H1 (cell line): ENCODE measurements around the gene KCNMA1. TPM values are rescaled to one million over a fixed set of nuclear protein-coding genes. Genes with fewer than 3 reads are reported as not detected.

Experiments used
- CTCF ChIA-PET: fragments of 300-600 bp; sonication (Branson Sonifier 250); formaldehyde crosslinking; loops from one replicate; lab custom pipeline; 2021; ENCODE audit not compliant: partially characterized antibody; lab: Charles Lee
- POLR2A ChIA-PET: fragments of 300-600 bp; sonication (Branson Sonifier 250); formaldehyde crosslinking; loops from one replicate; lab custom pipeline; 2021; ENCODE audit warnings: inconsistent platforms; ENCODE audit not compliant: partially characterized antibody; lab: Charles Lee
- DNase-seq, 2 experiments: peaks; one replicate each; pipeline versions ENCODE4 v3.0.0 to v3.0.0-alpha.2; 2010 to 2022; ENCODE audit warnings: low spot score in 2 of 2, low read depth in 1 of 2, mixed read lengths in 1 of 2
- FAIRE-seq: peaks from 2 replicates; lab custom pipeline; 2011; peaks lifted over from hg19 to GRCh38; lab: Jason Lieb, UNC
- H2AFZ ChIP-seq: 2 replicates; pipeline ENCODE4 v1.8.1; 2012; ENCODE audit warnings: low read length, inconsistent platforms
- H2AK5ac ChIP-seq: 2 replicates; pipeline ENCODE4 v1.6.1; 2013; ENCODE audit warnings: low read depth, low read length
- H2BK120ac ChIP-seq: replicated peaks from 2 replicates; pipeline ENCODE3; 2013; ENCODE audit warnings: low read depth, low read length, inconsistent platforms
- H2BK12ac ChIP-seq: 2 replicates; pipeline ENCODE4 v1.6.1; 2013; ENCODE audit warnings: low read depth, low read length
- H2BK15ac ChIP-seq: 2 replicates; pipeline ENCODE4 v1.6.1; 2013; ENCODE audit warnings: low read length
- H2BK20ac ChIP-seq: 2 replicates; pipeline ENCODE4 v1.6.1; 2013; ENCODE audit warnings: low read length
- H2BK5ac ChIP-seq: 2 replicates; pipeline ENCODE4 v1.6.1; 2013; ENCODE audit warnings: low read depth, low read length
- H3K14ac ChIP-seq: 2 replicates; pipeline ENCODE4 v1.6.1; 2013; ENCODE audit warnings: inconsistent platforms; ENCODE audit not compliant: insufficient read length
- H3K18ac ChIP-seq: 2 replicates; pipeline ENCODE4 v1.6.1; 2013; ENCODE audit warnings: low read length; ENCODE audit errors: extremely low read depth
- H3K23ac ChIP-seq: 2 replicates; pipeline ENCODE4 v1.6.1; 2013; ENCODE audit warnings: inconsistent platforms; ENCODE audit not compliant: insufficient read length
- H3K23me2 ChIP-seq: 2 replicates; pipeline ENCODE4 v1.6.1; 2013; ENCODE audit warnings: low read depth, low read length
- H3K27ac ChIP-seq: 2 replicates; pipeline ENCODE4 v1.6.1; 2011; ENCODE audit warnings: low read depth, low read length, inconsistent platforms
- H3K27me3 ChIP-seq, 4 experiments: replicated peaks in 1 of 4; 1 replicate in 1 of 4; 2 replicates in 3 of 4; pipeline versions ENCODE4 v1.6.1 to v1.8.1; 2011 to 2013; ENCODE audit warnings: low read length in 3 of 4, mild to moderate bottlenecking in 3 of 4, inconsistent platforms in 2 of 4, mixed read lengths in 2 of 4, moderate library complexity in 1 of 4; ENCODE audit not compliant: control insufficient read depth in 3 of 4, insufficient read depth in 3 of 4; ENCODE audit errors: extremely low read depth in 1 of 4
- H3K36me3 ChIP-seq, 4 experiments: 2 replicates each; pipeline versions ENCODE4 v1.6.1 to v1.8.1; 2011 to 2013; ENCODE audit warnings: mild to moderate bottlenecking in 4 of 4, low read length in 3 of 4, moderate library complexity in 2 of 4, control low read depth in 1 of 4, inconsistent platforms in 1 of 4; ENCODE audit not compliant: insufficient read depth in 4 of 4, control insufficient read depth in 2 of 4
- H3K4ac ChIP-seq: replicated peaks from 2 replicates; pipeline ENCODE3; 2013; ENCODE audit warnings: low read length, low read depth, mixed read lengths, inconsistent platforms; ENCODE audit not compliant: insufficient read length
- H3K4me1 ChIP-seq, 4 experiments: replicated peaks in 1 of 4; 1 replicate in 1 of 4; 2 replicates in 3 of 4; pipeline versions ENCODE4 v1.6.1 to v1.8.1; 2011 to 2013; ENCODE audit warnings: low read length in 3 of 4, inconsistent platforms in 2 of 4, mixed read lengths in 1 of 4; ENCODE audit not compliant: insufficient read depth in 4 of 4, control insufficient read depth in 3 of 4
- H3K4me2 ChIP-seq, 2 experiments: 2 replicates each; pipeline versions ENCODE4 v1.6.1 to v1.8.1; 2011 to 2013; ENCODE audit warnings: low read depth in 2 of 2, low read length in 2 of 2, control low read depth in 1 of 2, inconsistent platforms in 1 of 2, mild to moderate bottlenecking in 1 of 2; ENCODE audit not compliant: insufficient read depth in 1 of 2
- H3K4me3 ChIP-seq, 4 experiments: fragments of 200-600, 300-600 bp in 1 of 4; sonication (generic), shearing (Covaris generic), sonication (Bioruptor Twin) in 1 of 4; 2 replicates each; pipeline versions ENCODE4 v1.5.1 to v1.8.1; 2011 to 2016; ENCODE audit warnings: low read length in 4 of 4, low read depth in 3 of 4, control low read depth in 2 of 4, inconsistent platforms in 2 of 4, mild to moderate bottlenecking in 2 of 4, mixed read lengths in 1 of 4, moderate library complexity in 1 of 4; ENCODE audit not compliant: insufficient read depth in 2 of 4; ENCODE audit errors: extremely low read depth in 1 of 4
- H3K56ac ChIP-seq: replicated peaks from 2 replicates; pipeline ENCODE3; 2013; ENCODE audit warnings: low read depth, mild to moderate bottlenecking, mixed read lengths, low read length, inconsistent platforms; ENCODE audit not compliant: insufficient read length
- H3K79me1 ChIP-seq: 2 replicates; pipeline ENCODE4 v1.6.1; 2013; ENCODE audit warnings: low read depth, low read length, control low read depth
- H3K79me2 ChIP-seq, 2 experiments: 2 replicates each; pipeline versions ENCODE4 v1.6.1 to v1.8.1; 2012 to 2013; ENCODE audit warnings: low read length in 2 of 2, mild to moderate bottlenecking in 2 of 2, inconsistent platforms in 1 of 2; ENCODE audit not compliant: insufficient read depth in 2 of 2, control insufficient read depth in 1 of 2
- H3K9ac ChIP-seq, 4 experiments: replicated peaks in 1 of 4; 1 replicate in 1 of 4; 2 replicates in 3 of 4; pipeline versions ENCODE4 v1.6.1 to v1.8.1; 2011 to 2013; ENCODE audit warnings: low read depth in 3 of 4, low read length in 3 of 4, control low read depth in 2 of 4, mild to moderate bottlenecking in 2 of 4, moderate library complexity in 2 of 4, inconsistent platforms in 1 of 4; ENCODE audit errors: extremely low read depth in 1 of 4
- H3K9me3 ChIP-seq, 2 experiments: 2 replicates each; pipeline versions ENCODE4 v1.6.1 to v1.8.1; 2012 to 2013; ENCODE audit warnings: mild to moderate bottlenecking in 2 of 2, moderate library complexity in 2 of 2, control low read depth in 1 of 2, inconsistent platforms in 1 of 2, low read depth in 1 of 2, low read length in 1 of 2, mixed read lengths in 1 of 2; ENCODE audit not compliant: insufficient read depth in 2 of 2
- H4K20me1 ChIP-seq, 2 experiments: replicated peaks in 1 of 2; 2 replicates each; pipeline versions ENCODE3 to v1.8.1; 2011 to 2013; ENCODE audit warnings: inconsistent platforms in 2 of 2, low read length in 2 of 2, mild to moderate bottlenecking in 1 of 2; ENCODE audit not compliant: insufficient read depth in 2 of 2, control insufficient read depth in 1 of 2
- H4K5ac ChIP-seq: 2 replicates; pipeline ENCODE4 v1.6.1; 2013; ENCODE audit warnings: low read length, low read depth, mixed read lengths, inconsistent platforms; ENCODE audit not compliant: insufficient read length
- H4K8ac ChIP-seq: 2 replicates; pipeline ENCODE4 v1.8.0; 2013; ENCODE audit warnings: mild to moderate bottlenecking, moderate library complexity, low read length, inconsistent platforms; ENCODE audit not compliant: insufficient read depth; ENCODE audit errors: extremely low read depth
- H4K91ac ChIP-seq: replicated peaks from 2 replicates; pipeline ENCODE3; 2013; ENCODE audit warnings: low read length, mixed read lengths, inconsistent platforms; ENCODE audit not compliant: insufficient read length
- CBX8 ChIP-seq: fragments of 300-800, 300-1000 bp; sonication (generic); IDR thresholded peaks from 2 replicates; pipeline ENCODE4 v1.7.1; 2016; ENCODE audit warnings: low read depth, low read length, borderline replicate concordance
- KDM1A ChIP-seq: fragments of 200-600, 300-600 bp; sonication (generic); IDR thresholded peaks from 2 replicates; pipeline ENCODE4 v1.7.1; 2016; ENCODE audit warnings: mild to moderate bottlenecking, low read length, borderline replicate concordance
- KDM5A ChIP-seq: fragments of 200-600 bp; IDR thresholded peaks from 2 replicates; pipeline ENCODE4 v1.7.1; 2012; ENCODE audit warnings: mild to moderate bottlenecking, low read length, inconsistent platforms, mixed read lengths
- NANOG ChIP-seq: IDR thresholded peaks from 2 replicates; pipeline ENCODE4 v1.6.1; 2011; ENCODE audit warnings: low read length, low read depth, mild to moderate bottlenecking, inconsistent platforms; ENCODE audit not compliant: insufficient read depth, poor library complexity, severe bottlenecking
- POU5F1 ChIP-seq: IDR thresholded peaks from 2 replicates; pipeline ENCODE4 v1.6.1; 2011; ENCODE audit warnings: low read depth, mild to moderate bottlenecking, low read length, moderate library complexity
- SP1 ChIP-seq: IDR thresholded peaks from 2 replicates; pipeline ENCODE4 v1.6.1; 2011; ENCODE audit warnings: low read depth, low read length
- SP4 ChIP-seq: IDR thresholded peaks from 2 replicates; pipeline ENCODE4 v1.6.1; 2012; ENCODE audit warnings: low read length, inconsistent platforms
- WGBS, 2 experiments: shearing (Covaris generic) in 1 of 2; methylation state at CpG; one replicate each; pipeline versions ENCODE4 v1.1.6 to v1.1.7; 2013 to 2015; ENCODE audit warnings: low lambda C conversion rate in 2 of 2, mixed read lengths in 2 of 2, inconsistent platforms in 1 of 2, low coverage in 1 of 2, missing lambda C conversion rate in 1 of 2; ENCODE audit not compliant: insufficient replicate concordance in 2 of 2, insufficient coverage in 1 of 2, insufficient read length in 1 of 2; ENCODE audit errors: extremely low coverage in 1 of 2, missing lambda C conversion rate in 1 of 2; 5-methylcytosine and 5-hydroxymethylcytosine counted together
- polyA plus RNA-seq, 7 experiments: library from polyadenylated mRNA; depleted of rRNA in 3 of 7; stranded (reverse) in 5 of 7; unstranded in 2 of 7; fragments of >200 nt in 5 of 7; fragments of 200-250 nt in 2 of 7; gene quantifications; 1 replicate in 5 of 7; 2 replicates in 1 of 7; 4 replicates in 1 of 7; pipeline versions ENCODE4 v1.2.1 to v1.2.3, GENCODE V29; 2011 to 2013; ENCODE audit warnings: missing spikeins in 2 of 7, mixed read lengths in 2 of 7
- total RNA-seq: library from RNA; stranded (reverse); fragmentation: NEBNext Ultra II Directional; extraction: Animal tissue kit (Norgen Biotek cat#: 25700); gene quantifications from 2 replicates; pipeline ENCODE4 v1.2.1, GENCODE V29; 2021
- TF ChIP-seq, protein P1 (sequence below): IDR thresholded peaks from 2 replicates; pipeline ENCODE4 v1.6.1; 2012; ENCODE audit warnings: inconsistent platforms
- TF ChIP-seq, protein P2 (sequence below): IDR thresholded peaks from 2 replicates; pipeline ENCODE4 v1.6.1; 2012; ENCODE audit warnings: low read length, inconsistent platforms
- TF ChIP-seq, protein P3 (sequence below): IDR thresholded peaks from 2 replicates; pipeline ENCODE4 v1.6.1; 2011; ENCODE audit warnings: low read depth, mild to moderate bottlenecking, low read length; ENCODE audit not compliant: insufficient read depth

KCNMA1 gene
- total and polyA plus RNA-seq, 2 of the 8 experiments (the other 6 are each of a cell fraction or from before 2014, with no cell fraction given): 10.2 to 11.1 TPM

DNA sequence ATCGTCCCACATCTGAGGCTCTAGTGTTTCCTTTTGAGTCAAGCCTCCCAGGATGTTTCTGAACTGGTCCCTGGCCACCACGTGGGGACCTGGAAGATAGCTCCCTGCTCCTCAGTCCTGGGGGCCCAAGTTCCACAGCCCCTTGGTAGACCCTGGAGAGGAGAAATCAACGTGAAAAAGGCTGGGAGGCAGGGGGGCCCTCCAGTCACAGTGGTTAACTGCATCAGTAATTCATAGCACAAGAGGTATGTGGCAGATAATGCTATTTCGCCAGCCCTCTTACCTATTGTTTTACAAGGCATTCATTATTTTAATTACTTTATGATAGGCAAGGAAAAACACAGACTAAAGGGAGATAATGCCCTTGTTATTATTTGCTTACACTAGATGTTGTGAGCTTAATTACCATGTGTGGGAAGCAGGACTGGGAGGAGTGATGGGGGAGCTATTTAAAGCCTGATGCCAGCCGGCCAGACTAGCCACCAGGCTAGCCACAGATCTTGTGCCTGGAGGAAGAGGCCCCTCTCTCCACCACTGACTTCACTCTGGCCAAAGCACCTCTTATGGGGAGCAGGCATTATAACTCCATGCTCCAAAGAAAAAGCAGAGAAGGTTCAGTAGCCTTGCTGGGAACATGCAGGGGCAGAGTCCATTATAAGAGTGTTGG is 230.7 kb downstream of the KCNMA1 start:
- CTCF ChIA-PET: interaction anchor here (0.5 to 3.3 kb wide), 7 partner anchors 10 to 305 kb away, joined by 3 to 18 read pairs (median 3); no protein-coding TSS in a partner anchor
- TF ChIP-seq KDM5A (no peak), SP4 (no peak), POU5F1 (no peak), CBX8 (no peak), SP1 (no peak), KDM1A (no peak), NANOG (no peak)
- TF ChIP-seq, protein P1, sequence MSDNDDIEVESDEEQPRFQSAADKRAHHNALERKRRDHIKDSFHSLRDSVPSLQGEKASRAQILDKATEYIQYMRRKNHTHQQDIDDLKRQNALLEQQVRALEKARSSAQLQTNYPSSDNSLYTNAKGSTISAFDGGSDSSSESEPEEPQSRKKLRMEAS: no peak
- TF ChIP-seq, protein P2, sequence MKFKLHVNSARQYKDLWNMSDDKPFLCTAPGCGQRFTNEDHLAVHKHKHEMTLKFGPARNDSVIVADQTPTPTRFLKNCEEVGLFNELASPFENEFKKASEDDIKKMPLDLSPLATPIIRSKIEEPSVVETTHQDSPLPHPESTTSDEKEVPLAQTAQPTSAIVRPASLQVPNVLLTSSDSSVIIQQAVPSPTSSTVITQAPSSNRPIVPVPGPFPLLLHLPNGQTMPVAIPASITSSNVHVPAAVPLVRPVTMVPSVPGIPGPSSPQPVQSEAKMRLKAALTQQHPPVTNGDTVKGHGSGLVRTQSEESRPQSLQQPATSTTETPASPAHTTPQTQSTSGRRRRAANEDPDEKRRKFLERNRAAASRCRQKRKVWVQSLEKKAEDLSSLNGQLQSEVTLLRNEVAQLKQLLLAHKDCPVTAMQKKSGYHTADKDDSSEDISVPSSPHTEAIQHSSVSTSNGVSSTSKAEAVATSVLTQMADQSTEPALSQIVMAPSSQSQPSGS: no peak
- TF ChIP-seq, protein P3, sequence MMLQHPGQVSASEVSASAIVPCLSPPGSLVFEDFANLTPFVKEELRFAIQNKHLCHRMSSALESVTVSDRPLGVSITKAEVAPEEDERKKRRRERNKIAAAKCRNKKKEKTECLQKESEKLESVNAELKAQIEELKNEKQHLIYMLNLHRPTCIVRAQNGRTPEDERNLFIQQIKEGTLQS: no peak

More for the DNA sequence above, 230.7 kb downstream of the KCNMA1 start:
- Histone ChIP-seq H3K27ac (no peak overlapping the region), H2BK120ac (no peak overlapping the region), H3K18ac (no peak overlapping the region), H4K5ac (no peak overlapping the region), H4K8ac (no peak overlapping the region), H3K4me2 (no peak overlapping the region), H3K14ac (no peak overlapping the region), H4K20me1 (no peaks in the 10 kb centered on the region), H2BK15ac (no peak overlapping the region), H3K79me2 (no peaks in the 10 kb centered on the region), H4K91ac (no peak overlapping the region), H2BK12ac (no peak overlapping the region), H3K23ac (no peak overlapping the region), H3K9ac (no peak overlapping the region), H2BK20ac (no peak overlapping the region), H2AFZ (no peak overlapping the region), H2BK5ac (no peak overlapping the region), H3K4ac (no peak overlapping the region), H3K4me3 (no peak overlapping the region), H3K36me3 (no peaks in the 10 kb centered on the region), H2AK5ac (no peak overlapping the region), H3K9me3 (no peaks in the 10 kb centered on the region), H3K23me2 (no peaks in the 10 kb centered on the region), H3K27me3 (no peaks in the 10 kb centered on the region), H3K56ac (no peak overlapping the region), H3K4me1 (peaks cover 2 to 5% (median 4%) of the 10 kb centered on the region in 4 experiments; a peak in 4 of 7 replicates), H3K79me1 (peaks cover 2% of the 10 kb centered on the region)
- FAIRE-seq: no peak
- DNase-seq: no peak
- 86% methylated on average over 5 of the region's 5 CpGs; no CpG with 5 or more reads in 1 of the 2 experiments for WGBS, 2 experiments
- POLR2A ChIA-PET: interaction anchor here (1.2 to 1.7 kb wide), 3 partner anchors 10 to 22 kb away, joined by 3 to 7 read pairs (median 4); no protein-coding TSS in a partner anchor
